Endothelial cell of umbilical vein (primary cell): ENCODE data around the gene ANO4.

Experiments used
- CTCF ChIP-seq, 2 donors: IDR thresholded peaks; 1 replicate in 1 of 2; 2 replicates in 1 of 2; pipeline ENCODE4 v1.5.1; 2011; ENCODE audit warnings: low read length in 2 of 2, mild to moderate bottlenecking in 2 of 2, moderate library complexity in 2 of 2, control low read depth in 1 of 2, inconsistent platforms in 1 of 2, low read depth in 1 of 2; ENCODE audit not compliant: insufficient read depth in 1 of 2; ENCODE audit errors: extremely low read depth in 1 of 2
- EZH2 ChIP-seq: IDR thresholded peaks from 2 replicates; pipeline ENCODE4 v1.6.1; 2012; ENCODE audit warnings: borderline replicate concordance, low read depth, mild to moderate bottlenecking, moderate library complexity, low read length, inconsistent platforms; ENCODE audit not compliant: severe bottlenecking
- FOS ChIP-seq: IDR thresholded peaks from 2 replicates; pipeline ENCODE4 v1.6.1; 2011; ENCODE audit warnings: mild to moderate bottlenecking, low read length, moderate library complexity, borderline replicate concordance; ENCODE audit not compliant: insufficient read depth
- GATA2 ChIP-seq: IDR thresholded peaks from 2 replicates; pipeline ENCODE4 v1.7.0; 2011; ENCODE audit warnings: low read depth, mild to moderate bottlenecking, moderate library complexity, mixed read lengths, low read length; ENCODE audit not compliant: insufficient read length, insufficient read depth
- MAX ChIP-seq: IDR thresholded peaks from 2 replicates; pipeline ENCODE4 v1.6.1; 2011; ENCODE audit not compliant: insufficient read depth, insufficient read length
- MYC ChIP-seq: IDR thresholded peaks from one replicate; pipeline ENCODE4 v1.6.1; 2011; ENCODE audit warnings: mild to moderate bottlenecking, low read depth, low read length
- POLR2A ChIP-seq: IDR thresholded peaks from 2 replicates; pipeline ENCODE4 v1.6.1; 2012; ENCODE audit warnings: low read depth, mild to moderate bottlenecking, control low read depth, low read length
- POLR2AphosphoS5 ChIP-seq: IDR thresholded peaks from 2 replicates; pipeline ENCODE4 v1.6.1; 2012; ENCODE audit warnings: low read depth, mild to moderate bottlenecking, control low read depth, low read length, moderate library complexity; ENCODE audit not compliant: insufficient read depth

- TF ChIP-seq CTCF (IDR thresholded peaks at IDR 0.05; ENCODE audit: extremely low read depth in 1 of 2, insufficient read depth in 1 of 2, low read depth in 1 of 2, low read length in 2 of 2) (no peak), POLR2A (no peak), EZH2 (no peak), MYC (no peak), MAX (no peak), POLR2AphosphoS5 (no peak), FOS (no peak), GATA2 (no peak)
Observed at GRCh38 chr12:101117842-101118241, 323.3 kb downstream of the ANO4 start.
